Activated B cell treated with CpG ODN at 0.5 μM for 24 hours (primary cell): ENCODE results near the gene KRT81. TPM values are rescaled to one million over a fixed set of nuclear protein-coding genes. Genes with fewer than 3 reads are reported as not detected.

Experiments used
- ATAC-seq: fragments of 200-7000 bp; cut with Tn5 transposase; one replicate; pipeline ENCODE4 v1.10.0; 2021; ENCODE audit warnings: low read depth, mild to moderate bottlenecking, moderate library complexity
- CTCF ChIA-PET: fragments of 350-600 bp; sonication (Branson Sonifier 250); formaldehyde crosslinking; loops from one replicate; lab custom pipeline; 2021; ENCODE audit warnings: antibody characterized with exemption; lab: Charles Lee
- POLR2A ChIA-PET: fragments of 350-600 bp; sonication (Branson Sonifier 250); formaldehyde crosslinking; loops from one replicate; lab custom pipeline; 2021; ENCODE audit warnings: antibody characterized with exemption; lab: Charles Lee
- DNase-seq: peaks from one replicate; pipeline ENCODE4 v3.0.0; 2022
- H3K27ac Mint-ChIP-seq: one replicate; pipeline ENCODE4 v1.8.0; 2020; ENCODE audit warnings: mixed read lengths
- H3K27me3 Mint-ChIP-seq: one replicate; pipeline ENCODE4 v1.8.0; 2021; ENCODE audit warnings: mixed read lengths
- H3K36me3 Mint-ChIP-seq: one replicate; pipeline ENCODE4 v1.8.0; 2021; ENCODE audit warnings: low read depth, mixed read lengths
- H3K4me1 Mint-ChIP-seq: one replicate; pipeline ENCODE4 v1.8.0; 2021; ENCODE audit warnings: mixed read lengths
- H3K4me3 Mint-ChIP-seq: one replicate; pipeline ENCODE4 v1.8.0; 2020; ENCODE audit warnings: mild to moderate bottlenecking, mixed read lengths
- H3K9me3 Mint-ChIP-seq: one replicate; pipeline ENCODE4 v1.8.0; 2020; ENCODE audit warnings: mixed read lengths
- intact Hi-C: fragments of 100-400 bp; cut with micrococcal nuclease; formaldehyde crosslinking; loops from one replicate; pipeline ENCODE4 v1.15.1; 2024
- total RNA-seq: library from RNA; stranded (reverse); gene quantifications from 2 replicates; pipeline ENCODE4 v1.2.3, GENCODE V29; 2022
- TF ChIP-seq, protein P1 (sequence below): fragments of 200-600 bp; IDR thresholded peaks from one replicate; pipeline ENCODE4 v1.8.0; 2022; ENCODE audit warnings: antibody characterized with exemption, mild to moderate bottlenecking

Gene KRT81
- total RNA-seq, 1 donor from 2014 or later = not detected

- H3K4me1 Mint-ChIP-seq = peaks cover 4% of the 10 kb centered on the region
- no peak overlapping the region for H3K27ac Mint-ChIP-seq
- ChIA-PET CTCF (no interaction called here), POLR2A (no interaction called here)
- intact Hi-C loops = no loop called here
- TF ChIP-seq, protein P1, sequence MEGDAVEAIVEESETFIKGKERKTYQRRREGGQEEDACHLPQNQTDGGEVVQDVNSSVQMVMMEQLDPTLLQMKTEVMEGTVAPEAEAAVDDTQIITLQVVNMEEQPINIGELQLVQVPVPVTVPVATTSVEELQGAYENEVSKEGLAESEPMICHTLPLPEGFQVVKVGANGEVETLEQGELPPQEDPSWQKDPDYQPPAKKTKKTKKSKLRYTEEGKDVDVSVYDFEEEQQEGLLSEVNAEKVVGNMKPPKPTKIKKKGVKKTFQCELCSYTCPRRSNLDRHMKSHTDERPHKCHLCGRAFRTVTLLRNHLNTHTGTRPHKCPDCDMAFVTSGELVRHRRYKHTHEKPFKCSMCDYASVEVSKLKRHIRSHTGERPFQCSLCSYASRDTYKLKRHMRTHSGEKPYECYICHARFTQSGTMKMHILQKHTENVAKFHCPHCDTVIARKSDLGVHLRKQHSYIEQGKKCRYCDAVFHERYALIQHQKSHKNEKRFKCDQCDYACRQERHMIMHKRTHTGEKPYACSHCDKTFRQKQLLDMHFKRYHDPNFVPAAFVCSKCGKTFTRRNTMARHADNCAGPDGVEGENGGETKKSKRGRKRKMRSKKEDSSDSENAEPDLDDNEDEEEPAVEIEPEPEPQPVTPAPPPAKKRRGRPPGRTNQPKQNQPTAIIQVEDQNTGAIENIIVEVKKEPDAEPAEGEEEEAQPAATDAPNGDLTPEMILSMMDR = no peak
- no peak for ATAC-seq
- H3K9me3 Mint-ChIP-seq = no peaks in the 10 kb centered on the region
- peaks cover 16% of the 10 kb centered on the region for H3K27me3 Mint-ChIP-seq
- H3K36me3 Mint-ChIP-seq = no peaks in the 10 kb centered on the region
- H3K4me3 Mint-ChIP-seq = no peak overlapping the region
- no peak for DNase-seq
Observed at GRCh38 chr12:52285851-52286530, 5.3 kb downstream of the KRT81 start.

GRCh38 chr12:52285172-52285745 lies 6.1 kb downstream of the KRT81 start:
- Mint-ChIP-seq H3K36me3 (no peaks in the 10 kb centered on the region), H3K4me3 (no peak overlapping the region), H3K4me1 (peaks cover 4% of the 10 kb centered on the region), H3K9me3 (no peaks in the 10 kb centered on the region), H3K27ac (no peak overlapping the region), H3K27me3 (peaks cover 16% of the 10 kb centered on the region)
- intact Hi-C loops = no loop called here
- no peak for ATAC-seq
- ChIA-PET POLR2A (no interaction called here), CTCF (no interaction called here)
- TF ChIP-seq, protein P1 = no peak
- no peak for DNase-seq

GRCh38 chr12:52284562-52285171 lies 6.7 kb downstream of the KRT81 start:
- DNase-seq (no peak), ATAC-seq (no peak)
- no peak overlapping the region for H3K4me3 Mint-ChIP-seq
- no peaks in the 10 kb centered on the region for H3K9me3 Mint-ChIP-seq
- no peaks in the 10 kb centered on the region for H3K36me3 Mint-ChIP-seq
- TF ChIP-seq, protein P1 = no peak
- H3K4me1 Mint-ChIP-seq = peaks cover 4% of the 10 kb centered on the region
- intact Hi-C loops = no loop called here
- H3K27me3 Mint-ChIP-seq = peaks cover 20% of the 10 kb centered on the region
- H3K27ac Mint-ChIP-seq = no peak overlapping the region
- POLR2A ChIA-PET = no interaction called here
- CTCF ChIA-PET = no interaction called here

DNA sequence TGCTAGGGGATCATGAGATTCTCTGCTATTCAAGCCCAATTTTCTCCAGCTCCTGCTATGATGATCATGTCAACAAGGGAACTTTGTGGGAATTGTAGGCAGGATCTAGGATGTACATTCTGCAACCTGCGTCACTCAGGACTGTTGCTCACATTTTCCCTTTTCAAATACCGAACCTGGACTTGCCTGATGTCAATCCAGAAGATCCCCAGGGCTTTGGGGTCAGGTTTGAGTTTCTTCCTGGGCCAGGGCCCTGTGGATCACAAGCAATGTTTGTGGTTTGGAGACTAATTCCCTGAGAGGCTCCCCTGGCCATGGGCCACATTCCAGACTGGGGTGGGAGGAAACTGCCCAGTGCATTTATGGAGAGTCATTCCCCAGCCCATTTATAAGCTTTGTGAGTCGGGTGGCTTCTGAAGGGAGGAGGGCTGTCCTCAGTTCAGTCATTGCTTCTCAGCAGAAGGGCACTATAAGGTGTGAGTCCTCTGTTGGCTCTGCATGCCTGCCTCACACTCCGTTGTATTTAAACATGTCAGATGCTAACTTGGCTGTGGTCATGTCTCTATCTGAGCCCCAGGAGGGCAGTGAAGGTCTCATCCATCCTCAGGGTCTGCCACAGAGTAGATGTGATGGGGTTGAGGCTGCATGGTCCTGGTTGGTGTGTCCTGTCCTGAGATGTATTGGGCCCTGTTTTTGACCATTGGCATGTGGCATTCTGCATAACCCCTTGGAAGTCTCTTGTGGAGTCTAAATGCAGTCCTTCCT lies 10.4 kb downstream of the KRT81 start:
- ChIA-PET POLR2A (no interaction called here), CTCF (interaction anchor here (0.9 kb wide), 1 partner anchor 91 kb away, joined by 3 read pairs; no protein-coding TSS in a partner anchor)
- Mint-ChIP-seq H3K4me1 (peaks cover 4% of the 10 kb centered on the region), H3K36me3 (no peaks in the 10 kb centered on the region), H3K4me3 (no peak overlapping the region), H3K27me3 (peaks cover 40% of the 10 kb centered on the region), H3K9me3 (no peaks in the 10 kb centered on the region), H3K27ac (no peak overlapping the region)
- DNase-seq (no peak), ATAC-seq (no peak)
- intact Hi-C loops = no loop called here
- TF ChIP-seq, protein P1 = no peak
